HepG2 (cell line): Measurements from ENCODE around the gene CLPTM1. TPM values are rescaled to one million over a fixed set of nuclear protein-coding genes. Genes with fewer than 3 reads are reported as not detected.
A peak's percentile ranks its signal among the peaks of the same experiment; 100 is the strongest.

ENCODE experiments used
- ATM ChIP-seq: fragments of 450-650 bp; IDR thresholded peaks from 2 replicates; pipeline ENCODE4 v1.7.1; 2017; ENCODE audit warnings: mild to moderate bottlenecking, borderline replicate concordance
- CENPBD1 ChIP-seq: sonication (generic); formaldehyde crosslinking; IDR thresholded peaks from 2 replicates; pipeline ENCODE4 v1.8.0; 2022; ENCODE audit warnings: missing genetic modification reagents, low read depth, mild to moderate bottlenecking, borderline replicate concordance
- FOXC1 ChIP-seq: sonication (generic); formaldehyde crosslinking; IDR thresholded peaks from 2 replicates; pipeline ENCODE4 v1.8.0; 2022; ENCODE audit warnings: mild to moderate bottlenecking, missing genetic modification reagents, borderline replicate concordance
- FOXO4 ChIP-seq: sonication (generic); formaldehyde crosslinking; conservative IDR thresholded peaks from 2 replicates; pipeline ENCODE4 v1.8.1; 2023; ENCODE audit warnings: missing genetic modification reagents
- KAT2B ChIP-seq: fragments of 150-350 bp; IDR thresholded peaks from 2 replicates; pipeline ENCODE4 v1.6.1; 2014; ENCODE audit warnings: low read depth, low read length, borderline replicate concordance
- MAFF ChIP-seq: IDR thresholded peaks from 2 replicates; pipeline ENCODE4 v1.6.1; 2011; ENCODE audit warnings: low read depth, low read length, improper control_type of control experiment
- MTA1 ChIP-seq: sonication (generic); formaldehyde crosslinking; IDR thresholded peaks from 2 replicates; pipeline ENCODE4 v1.4.0; 2020; ENCODE audit warnings: missing genetic modification reagents, mild to moderate bottlenecking, borderline replicate concordance
- RFX5 ChIP-seq: IDR thresholded peaks from 2 replicates; pipeline ENCODE4 v1.6.1; 2011; ENCODE audit warnings: low read depth, low read length, improper control_type of control experiment
- SMAD9 ChIP-seq: sonication (generic); formaldehyde crosslinking; IDR thresholded peaks from 2 replicates; pipeline ENCODE4 v1.5.1; 2020; ENCODE audit warnings: mild to moderate bottlenecking, missing genetic modification reagents
- TGIF2 ChIP-seq: IDR thresholded peaks from 2 replicates; pipeline ENCODE4 v1.6.1; 2016; ENCODE audit warnings: control low read depth, missing compliant biosample characterization
- THAP8 ChIP-seq: sonication (generic); formaldehyde crosslinking; IDR thresholded peaks from 2 replicates; pipeline ENCODE4 v1.5.1; 2020; ENCODE audit warnings: missing genetic modification reagents, mild to moderate bottlenecking, borderline replicate concordance
- ZFP62 ChIP-seq: sonication (generic); formaldehyde crosslinking; IDR thresholded peaks from 2 replicates; pipeline ENCODE4 v1.4.0; 2020; ENCODE audit warnings: missing genetic modification reagents
- ZKSCAN5 ChIP-seq: sonication (generic); formaldehyde crosslinking; IDR thresholded peaks from 2 replicates; pipeline ENCODE4 v1.5.1; 2020; ENCODE audit warnings: mild to moderate bottlenecking, missing genetic modification reagents
- ZNF20 ChIP-seq: sonication (generic); formaldehyde crosslinking; IDR thresholded peaks from 2 replicates; pipeline ENCODE4 v1.4.0; 2020; ENCODE audit warnings: mild to moderate bottlenecking, moderate library complexity, missing genetic modification reagents
- ZNF275 ChIP-seq: sonication (generic); formaldehyde crosslinking; IDR thresholded peaks from 2 replicates; pipeline ENCODE4 v1.8.0; 2022; ENCODE audit warnings: missing genetic modification reagents, mild to moderate bottlenecking, inconsistent platforms, borderline replicate concordance
- ZNF282 ChIP-seq: fragments of 450-650 bp; IDR thresholded peaks from 2 replicates; pipeline ENCODE4 v1.6.1; 2018; ENCODE audit not compliant: partially characterized antibody
- ZNF30 ChIP-seq: sonication (generic); formaldehyde crosslinking; IDR thresholded peaks from 2 replicates; pipeline ENCODE4 v1.5.0; 2020; ENCODE audit warnings: mild to moderate bottlenecking, missing genetic modification reagents
- ZNF335 ChIP-seq: sonication (generic); formaldehyde crosslinking; IDR thresholded peaks from 2 replicates; pipeline ENCODE4 v1.4.0; 2020; ENCODE audit warnings: missing genetic modification reagents
- ZNF33B ChIP-seq: sonication (generic); formaldehyde crosslinking; IDR thresholded peaks from 2 replicates; pipeline ENCODE4 v1.5.1; 2020; ENCODE audit warnings: mild to moderate bottlenecking, missing genetic modification reagents
- ZNF446 ChIP-seq: sonication (generic); formaldehyde crosslinking; IDR thresholded peaks from 2 replicates; pipeline ENCODE4 v1.5.0; 2020; ENCODE audit warnings: mild to moderate bottlenecking, missing genetic modification reagents
- ZNF546 ChIP-seq: sonication (generic); formaldehyde crosslinking; conservative IDR thresholded peaks from 2 replicates; pipeline ENCODE4 v1.8.1; 2023; ENCODE audit warnings: mild to moderate bottlenecking, missing genetic modification reagents
- ZNF563 ChIP-seq: sonication (generic); formaldehyde crosslinking; IDR thresholded peaks from 2 replicates; pipeline ENCODE4 v1.8.0; 2022; ENCODE audit warnings: mild to moderate bottlenecking, moderate library complexity, missing genetic modification reagents
- ZNF639 ChIP-seq: conservative IDR thresholded peaks from 2 replicates; pipeline ENCODE4 v1.6.1; 2018; ENCODE audit warnings: missing genetic modification reagents
- ZNF749 ChIP-seq: sonication (generic); formaldehyde crosslinking; IDR thresholded peaks from 2 replicates; pipeline ENCODE4 v1.8.0; 2022; ENCODE audit warnings: mild to moderate bottlenecking, missing genetic modification reagents, moderate library complexity, borderline replicate concordance
- ZNF777 ChIP-seq: sonication (generic); formaldehyde crosslinking; IDR thresholded peaks from 2 replicates; pipeline ENCODE4 v1.4.0; 2020; ENCODE audit warnings: missing genetic modification reagents
- polyA plus RNA-seq, 8 experiments: library from polyadenylated mRNA; depleted of rRNA in 3 of 8; stranded (reverse) in 7 of 8; unstranded in 1 of 8; fragments of >200 nt; fragmentation: Illumina TruSeq in 4 of 8; extraction: Trizol in 4 of 8; gene quantifications; 2 replicates each; pipeline versions ENCODE4 v1.2.1 to v1.2.3, GENCODE V29; 2011 to 2016; ENCODE audit warnings: low read depth in 4 of 8, missing spikeins in 1 of 8, mixed read lengths in 1 of 8; ENCODE audit not compliant: insufficient read depth in 1 of 8
- total RNA-seq, 5 experiments: library from RNA; depleted of rRNA; stranded (reverse); fragments of >200 nt; fragmentation: Illumina TruSeq; extraction: Trizol; gene quantifications; 2 replicates each; pipeline ENCODE4 v1.2.3, GENCODE V29; 2016; ENCODE audit warnings: low read depth in 1 of 5

The CLPTM1 gene
- total and polyA plus RNA-seq, 2 of the 13 experiments (the other 11 are each of a cell fraction or from before 2014, with no cell fraction given) = 34.9 to 42.8 TPM

- TF ChIP-seq ZFP62 (CRISPR knock-in tag) = 0 out of 2 replicates have a peak, but pooled peaks have one; percentile 26
- TF ChIP-seq ZNF30 (CRISPR knock-in tag) = no peak
- no peak for TF ChIP-seq KAT2B
- 0 out of 2 replicates have a peak, but pooled peaks have one; percentile 58 for TF ChIP-seq THAP8 (CRISPR knock-in tag)
- TF ChIP-seq ZNF639 (CRISPR knock-in tag) = peak; percentile 69; the same call in 1 of the 2 replicates
- TF ChIP-seq ZNF446 = no peak
- peak; percentile 93 for TF ChIP-seq ZNF563 (CRISPR knock-in tag)
- TF ChIP-seq ZNF33B (CRISPR knock-in tag) = peak; percentile 84
- TF ChIP-seq ZNF777 (CRISPR knock-in tag) = peak; percentile 58; the same call in 1 of the 2 replicates
- 0 out of 2 replicates have a peak, but pooled peaks have one; percentile 58 for TF ChIP-seq ZNF275
- TF ChIP-seq ZKSCAN5 (CRISPR knock-in tag) = no peak
- no peak for TF ChIP-seq ZNF282
- TF ChIP-seq FOXO4 (CRISPR knock-in tag) = no peak
- no peak for TF ChIP-seq MAFF
- peak; percentile 83 for TF ChIP-seq SMAD9 (CRISPR knock-in tag)
- TF ChIP-seq ATM = no peak
- no peak for TF ChIP-seq RFX5
- TF ChIP-seq CENPBD1 (CRISPR knock-in tag) = no peak
- TF ChIP-seq ZNF749 (CRISPR knock-in tag) = no peak
- TF ChIP-seq ZNF546 (CRISPR knock-in tag) = peak; percentile 83; the same call in 1 of the 2 replicates
- TF ChIP-seq ZNF20 (CRISPR knock-in tag) = no peak
- no peak for TF ChIP-seq ZNF335 (CRISPR knock-in tag)
- no peak for TF ChIP-seq MTA1 (CRISPR knock-in tag)
- peak; percentile 70; the same call in 1 of the 2 replicates for TF ChIP-seq FOXC1 (CRISPR knock-in tag)
- TF ChIP-seq TGIF2 (CRISPR knock-in tag) = peak; percentile 74; the same call in 1 of the 2 replicates
These were observed 84.0 kb downstream of the CLPTM1 start, which contains the start of gene CLASRP (continued) for GRCh38 chr19:45038931-45039893.
